Ovary (tissue), 3 donors: ENCODE measurements around the gene NSMCE1.

ENCODE experiments used
- CTCF ChIP-seq, 3 donors: fragments of 450-650 bp in 2 of 3; fragments of 200-600 bp in 1 of 3; IDR thresholded peaks; one replicate each; pipeline versions ENCODE4 v1.5.1 to v1.8.0; 2016 to 2022; ENCODE audit warnings: antibody characterized with exemption in 3 of 3, mild to moderate bottlenecking in 1 of 3
- EP300 ChIP-seq: sonication (generic); formaldehyde crosslinking; IDR thresholded peaks from one replicate; pipeline ENCODE4 v1.6.1; 2017; ENCODE audit warnings: antibody characterized with exemption
- POLR2A ChIP-seq: fragments of 450-650 bp; IDR thresholded peaks from one replicate; pipeline ENCODE4 v1.6.1; 2017; ENCODE audit warnings: antibody characterized with exemption, mild to moderate bottlenecking, moderate library complexity
- donor health status: DM: no; HTN: no; CAD: no.

- TF ChIP-seq POLR2A, result no peak
- TF ChIP-seq EP300, result no peak
- no peak for TF ChIP-seq CTCF (IDR thresholded peaks at IDR 0.05)
Measured at GRCh38 chr16:27210174-27210573, 58.4 kb downstream of the NSMCE1 start.
